Large intestine (tissue), 3 donors: ENCODE measurements around the gene ARVCF. TPM values are rescaled to one million over a fixed set of nuclear protein-coding genes. Genes with fewer than 3 reads are reported as not detected.

Experiments used
- DNase-seq, 2 donors: peaks; one replicate each; pipeline versions ENCODE4 v3.0.0 to v3.0.0-alpha.2; 2013
- H3K27ac ChIP-seq: one replicate; pipeline ENCODE4 v1.5.1; 2013; ENCODE audit warnings: low read length
- H3K27me3 ChIP-seq: 2 replicates; pipeline ENCODE4 v1.6.1; 2013; ENCODE audit warnings: low read length; ENCODE audit not compliant: control insufficient read depth, insufficient read depth
- H3K36me3 ChIP-seq: 2 replicates; pipeline ENCODE4 v1.6.1; 2013; ENCODE audit warnings: low read length; ENCODE audit not compliant: control insufficient read depth, insufficient read depth
- H3K4me1 ChIP-seq: one replicate; pipeline ENCODE4 v1.6.1; 2013; ENCODE audit warnings: low read length; ENCODE audit not compliant: control insufficient read depth, insufficient read depth
- H3K4me3 ChIP-seq: one replicate; pipeline ENCODE4 v1.5.1; 2013; ENCODE audit warnings: low read length
- H3K9me3 ChIP-seq: one replicate; pipeline ENCODE4 v1.6.1; 2013; ENCODE audit warnings: mild to moderate bottlenecking, low read depth, low read length, moderate library complexity; ENCODE audit not compliant: control insufficient read depth
- WGBS: methylation state at CpG from one replicate; pipeline ENCODE4 v1.1.5; 2013; ENCODE audit warnings: low lambda C conversion rate; ENCODE audit not compliant: insufficient coverage; 5-methylcytosine and 5-hydroxymethylcytosine counted together
- polyA plus RNA-seq: library from polyadenylated mRNA; unstranded; fragments of 120-200 nt; gene quantifications from one replicate; pipeline ENCODE4 v1.2.1, GENCODE V29; 2013

Gene ARVCF
- polyA plus RNA-seq, 1 donor, result 21.8 TPM

GRCh38 chr22:19969141-19969928 lies 47.3 kb downstream of the ARVCF start:
- DNase-seq, result no peak
- no peaks in the 10 kb centered on the region for H3K27me3 ChIP-seq
- no peak overlapping the region for H3K4me3 ChIP-seq
- peaks cover 7% of the 10 kb centered on the region for H3K9me3 ChIP-seq
- H3K36me3 ChIP-seq, result peaks cover 73% of the 10 kb centered on the region
- peaks cover 43% of the 10 kb centered on the region for H3K4me1 ChIP-seq
- no CpG with 5 or more reads among the region's 11 CpGs for WGBS
- no peak overlapping the region for H3K27ac ChIP-seq

- 100% methylated on average over 1 of the region's 18 CpGs for WGBS
- DNase-seq, result no peak
- Histone ChIP-seq H3K4me3 (no peak overlapping the region), H3K27me3 (no peaks in the 10 kb centered on the region), H3K36me3 (peaks cover 80% of the 10 kb centered on the region), H3K9me3 (peaks cover 7% of the 10 kb centered on the region), H3K27ac (no peak overlapping the region), H3K4me1 (peaks cover 51% of the 10 kb centered on the region)
Measured at GRCh38 chr22:19968450-19968891, 48.2 kb downstream of the ARVCF start.

GRCh38 chr22:19967850-19968449 lies 48.7 kb downstream of the ARVCF start:
- H3K36me3 ChIP-seq, result peaks cover 76% of the 10 kb centered on the region
- no CpG with 5 or more reads among the region's 7 CpGs for WGBS

GRCh38 chr22:19966908-19967750 lies 49.5 kb downstream of the ARVCF start:
- peaks cover 69% of the 10 kb centered on the region for H3K36me3 ChIP-seq
- no peak overlapping the region for H3K4me3 ChIP-seq
- no peak for DNase-seq
- WGBS, result no CpG with 5 or more reads among the region's 20 CpGs
- H3K9me3 ChIP-seq, result peaks cover 3% of the 10 kb centered on the region
- H3K27me3 ChIP-seq, result no peaks in the 10 kb centered on the region
- peaks cover 52% of the 10 kb centered on the region for H3K4me1 ChIP-seq
- H3K27ac ChIP-seq, result no peak overlapping the region

More at GRCh38 chr22:19967850-19968449, 48.7 kb downstream of the ARVCF start:
- Histone ChIP-seq H3K27ac (no peak overlapping the region), H3K9me3 (peaks cover 4% of the 10 kb centered on the region), H3K4me3 (no peak overlapping the region), H3K27me3 (no peaks in the 10 kb centered on the region), H3K4me1 (peaks cover 52% of the 10 kb centered on the region)
- no peak for DNase-seq

- WGBS, result 60% methylated on average over 1 of the region's 10 CpGs
- peak overlapping the region; percentile 21 for H3K27ac ChIP-seq
- DNase-seq, result no peak
- peaks cover 71% of the 10 kb centered on the region for H3K36me3 ChIP-seq
- no peak overlapping the region for H3K4me3 ChIP-seq
- no peaks in the 10 kb centered on the region for H3K27me3 ChIP-seq
- H3K9me3 ChIP-seq, result peaks cover 3% of the 10 kb centered on the region
- H3K4me1 ChIP-seq, result peaks cover 52% of the 10 kb centered on the region
Measured at GRCh38 chr22:19965771-19966709, 50.6 kb downstream of the ARVCF start.

- Histone ChIP-seq H3K4me3 (peak overlapping the region; percentile 54), H3K27me3 (no peaks in the 10 kb centered on the region), H3K36me3 (peaks cover 61% of the 10 kb centered on the region), H3K27ac (no peak overlapping the region), H3K9me3 (peaks cover 3% of the 10 kb centered on the region), H3K4me1 (peaks cover 54% of the 10 kb centered on the region)
- no CpG with 5 or more reads among the region's 15 CpGs for WGBS
- no peak for DNase-seq
Measured at GRCh38 chr22:19964701-19965386, 51.8 kb downstream of the ARVCF start.

DNA sequence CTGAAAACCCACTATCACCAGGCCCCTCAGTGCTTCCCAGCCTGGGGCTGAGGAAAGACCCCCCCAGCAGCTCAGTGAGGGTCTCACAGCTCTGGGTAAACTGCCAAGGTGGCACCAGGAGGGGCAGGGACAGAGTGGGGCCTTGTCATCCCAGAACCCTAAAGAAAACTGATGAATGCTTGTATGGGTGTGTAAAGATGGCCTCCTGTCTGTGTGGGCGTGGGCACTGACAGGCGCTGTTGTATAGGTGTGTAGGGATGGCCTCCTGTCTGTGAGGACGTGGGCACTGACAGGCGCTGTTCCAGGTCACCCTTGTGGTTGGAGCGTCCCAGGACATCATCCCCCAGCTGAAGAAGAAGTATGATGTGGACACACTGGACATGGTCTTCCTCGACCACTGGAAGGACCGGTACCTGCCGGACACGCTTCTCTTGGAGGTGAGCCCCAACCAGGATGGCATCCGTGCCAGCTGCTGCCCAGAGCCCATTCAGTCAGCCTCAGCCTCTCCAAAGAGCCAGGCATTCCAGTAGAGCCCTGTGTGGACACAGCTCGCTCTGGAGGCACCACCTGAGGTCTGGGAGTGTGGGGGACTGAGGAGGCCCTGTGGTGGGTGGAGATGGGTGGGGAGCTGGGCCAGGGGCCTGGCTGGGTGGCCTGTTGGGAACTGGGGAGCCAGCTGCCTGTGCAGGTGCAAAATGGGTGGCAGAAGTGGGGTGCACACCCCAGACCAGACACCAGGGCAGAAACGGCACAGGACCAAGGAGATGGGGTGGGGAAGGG lies 52.6 kb downstream of the ARVCF start:
- DNase-seq, result no peak
- Histone ChIP-seq H3K4me3 (peak overlapping the region; percentile 54), H3K9me3 (peaks cover 3% of the 10 kb centered on the region), H3K27ac (peak overlapping the region; percentile 100), H3K36me3 (peaks cover 55% of the 10 kb centered on the region), H3K27me3 (no peaks in the 10 kb centered on the region), H3K4me1 (peaks cover 59% of the 10 kb centered on the region)
- WGBS, result no CpG with 5 or more reads among the region's 12 CpGs

GRCh38 chr22:19962909-19963806 lies 53.5 kb downstream of the ARVCF start:
- Histone ChIP-seq H3K9me3 (no peaks in the 10 kb centered on the region), H3K4me1 (peaks cover 64% of the 10 kb centered on the region), H3K36me3 (peaks cover 46% of the 10 kb centered on the region), H3K27me3 (no peaks in the 10 kb centered on the region), H3K27ac (peak overlapping the region; percentile 100), H3K4me3 (peak overlapping the region; percentile 56)
- WGBS, result no CpG with 5 or more reads among the region's 30 CpGs
- DNase-seq, result peak; percentile 97 to 99
